ENCODE measurements around the gene REEP3. TPM values are rescaled to one million over a fixed set of nuclear protein-coding genes. Genes with fewer than 3 reads are reported as not detected.

The REEP3 gene
- total and polyA plus RNA-seq, 2 donors (not counting 1 experiment from before 2014, with no cell fraction given) = 2.2 to 8.8 TPM

- intact Hi-C loops (cut with micrococcal nuclease) = loop anchor here (5.0 kb wide), 1 partner anchor 43 kb away; no protein-coding TSS in a partner anchor
- H3K79me2 ChIP-seq (ENCODE audit: control insufficient read depth, insufficient read depth, low read length) = no peaks in the 10 kb centered on the region
- Mint-ChIP-seq H3K9me3 (ENCODE audit: insufficient read depth) (no peaks in the 10 kb centered on the region), H3K27me3 (no peaks in the 10 kb centered on the region), H3K4me1 (peaks cover 3% of the 10 kb centered on the region), H3K4me3 (no peak overlapping the region), H3K27ac (no peak overlapping the region)
- POLR2A ChIA-PET = no interaction called here
- no peaks in the 10 kb centered on the region for H3K27me3 ChIP-seq (replicated peaks in 1 of 4; ENCODE audit: control extremely low read depth in 1 of 4, control insufficient read depth in 3 of 4, insufficient read depth in 4 of 4, low read length in 3 of 4)
- DNase-seq = no peak
- ATAC-seq (ENCODE audit: low read depth) = no peak
- TF ChIP-seq CTCF (IDR thresholded peaks at IDR 0.05) (no peak), EZH2 (IDR thresholded peaks at IDR 0.05; ENCODE audit: borderline replicate concordance, insufficient read depth, low read depth, low read length, poor library complexity, severe bottlenecking) (no peak)
- H3K4me2 ChIP-seq (replicated peaks; ENCODE audit: low read depth, low read length, poor library complexity, severe bottlenecking) = no peak overlapping the region
- CTCF ChIA-PET = no interaction called here
- H4K20me1 ChIP-seq (ENCODE audit: control insufficient read depth, insufficient read depth, low read length, poor library complexity, severe bottlenecking) = no peaks in the 10 kb centered on the region
- H3K4me3 ChIP-seq (ENCODE audit: control extremely low read depth in 1 of 5, extremely low read depth in 1 of 5, insufficient read depth in 1 of 5, low read depth in 2 of 5, low read length in 4 of 5) = no peak overlapping the region
- H3K4me1 ChIP-seq (ENCODE audit: control insufficient read depth in 2 of 2, insufficient read depth in 2 of 2, low read length in 2 of 2) = no peaks in the 10 kb centered on the region
- no peak overlapping the region for H3K27ac ChIP-seq (ENCODE audit: low read length in 2 of 2)
- H2AFZ ChIP-seq (ENCODE audit: insufficient read depth, low read depth, low read length, poor library complexity, severe bottlenecking) = no peak overlapping the region
- H3K36me3 ChIP-seq (replicated peaks in 1 of 2; ENCODE audit: control extremely low read depth in 1 of 2, control insufficient read depth in 1 of 2, extremely low read depth in 1 of 2, insufficient read depth in 2 of 2, low read length in 1 of 2) = no peaks in the 10 kb centered on the region
- H3K9ac ChIP-seq (ENCODE audit: low read length) = no peak overlapping the region
- H3K9me3 ChIP-seq (ENCODE audit: control extremely low read depth in 1 of 3, control insufficient read depth in 2 of 3, insufficient read depth in 1 of 3, low read length in 2 of 3) = no peaks in the 10 kb centered on the region
- WGBS (ENCODE audit: insufficient coverage) = no CpG with 5 or more reads among the region's 1 CpG
Measured at GRCh38 chr10:63539994-63540393, 18.8 kb downstream of the REEP3 start.

- Mint-ChIP-seq H3K27me3 (no peaks in the 10 kb centered on the region), H3K27ac (no peak overlapping the region), H3K9me3 (ENCODE audit: insufficient read depth) (no peaks in the 10 kb centered on the region), H3K4me3 (no peak overlapping the region), H3K4me1 (peaks cover 3% of the 10 kb centered on the region)
- Histone ChIP-seq H3K4me3 (ENCODE audit: control extremely low read depth in 1 of 5, extremely low read depth in 1 of 5, insufficient read depth in 1 of 5, low read depth in 2 of 5, low read length in 4 of 5) (no peak overlapping the region), H3K9me3 (ENCODE audit: control extremely low read depth in 1 of 3, control insufficient read depth in 2 of 3, insufficient read depth in 1 of 3, low read length in 2 of 3) (no peaks in the 10 kb centered on the region), H3K27ac (ENCODE audit: low read length in 2 of 2) (no peak overlapping the region), H3K27me3 (replicated peaks in 1 of 4; ENCODE audit: control extremely low read depth in 1 of 4, control insufficient read depth in 3 of 4, insufficient read depth in 4 of 4, low read length in 3 of 4) (no peaks in the 10 kb centered on the region), H3K9ac (ENCODE audit: low read length) (no peak overlapping the region), H3K4me1 (ENCODE audit: control insufficient read depth in 2 of 2, insufficient read depth in 2 of 2, low read length in 2 of 2) (no peaks in the 10 kb centered on the region), H3K79me2 (ENCODE audit: control insufficient read depth, insufficient read depth, low read length) (peaks cover 7% of the 10 kb centered on the region), H2AFZ (ENCODE audit: insufficient read depth, low read depth, low read length, poor library complexity, severe bottlenecking) (no peak overlapping the region), H3K36me3 (replicated peaks in 1 of 2; ENCODE audit: control extremely low read depth in 1 of 2, control insufficient read depth in 1 of 2, extremely low read depth in 1 of 2, insufficient read depth in 2 of 2, low read length in 1 of 2) (peaks cover 0 to 2% of the 10 kb centered on the region in 2 experiments), H4K20me1 (ENCODE audit: control insufficient read depth, insufficient read depth, low read length, poor library complexity, severe bottlenecking) (no peaks in the 10 kb centered on the region), H3K4me2 (replicated peaks; ENCODE audit: low read depth, low read length, poor library complexity, severe bottlenecking) (no peak overlapping the region)
- POLR2A ChIA-PET = no interaction called here
- intact Hi-C loops (cut with micrococcal nuclease) = loop anchor here (5.0 kb wide), 1 partner anchor 46 kb away; no protein-coding TSS in a partner anchor
- no peak for TF ChIP-seq EZH2 (IDR thresholded peaks at IDR 0.05; ENCODE audit: borderline replicate concordance, insufficient read depth, low read depth, low read length, poor library complexity, severe bottlenecking)
- no peak for TF ChIP-seq CTCF (IDR thresholded peaks at IDR 0.05)
- ATAC-seq (ENCODE audit: low read depth) = no peak
- no peak for DNase-seq
- WGBS (ENCODE audit: insufficient coverage) = 90% methylated on average over 5 of the region's 5 CpGs
- CTCF ChIA-PET = no interaction called here
Measured at GRCh38 chr10:63542835-63543575, 21.8 kb downstream of the REEP3 start.

Measured in B cell (primary cell).